Muscle of leg (tissue), 11 donors: ENCODE measurements around the gene B4GALT6. TPM values are rescaled to one million over a fixed set of nuclear protein-coding genes. Genes with fewer than 3 reads are reported as not detected.
A peak's percentile ranks its signal among the peaks of the same experiment; 100 is the strongest.

Experiments
- DNase-seq: peaks from one replicate; pipeline ENCODE4 v3.0.0; 2013
- H3K27ac ChIP-seq: one replicate; pipeline ENCODE4 v1.5.1; 2013; ENCODE audit warnings: mild to moderate bottlenecking, low read length, control low read depth
- H3K27me3 ChIP-seq: one replicate; pipeline ENCODE4 v1.6.1; 2013; ENCODE audit warnings: low read length; ENCODE audit not compliant: control insufficient read depth, insufficient read depth
- H3K36me3 ChIP-seq: one replicate; pipeline ENCODE4 v1.6.1; 2013; ENCODE audit warnings: low read length; ENCODE audit not compliant: control insufficient read depth, insufficient read depth
- H3K4me1 ChIP-seq: one replicate; pipeline ENCODE4 v1.6.1; 2013; ENCODE audit warnings: low read length; ENCODE audit not compliant: control insufficient read depth, insufficient read depth
- H3K4me3 ChIP-seq: one replicate; pipeline ENCODE4 v1.5.1; 2013; ENCODE audit warnings: low read length, control low read depth
- H3K9me3 ChIP-seq: replicated peaks from 2 replicates; pipeline ENCODE4 v1.6.1; 2013; ENCODE audit warnings: low read depth, low read length; ENCODE audit not compliant: control insufficient read depth
- WGBS: methylation state at CpG from one replicate; pipeline ENCODE4 v1.1.5; 2013; ENCODE audit warnings: missing lambda C conversion rate; ENCODE audit not compliant: insufficient coverage; 5-methylcytosine and 5-hydroxymethylcytosine counted together
- polyA plus RNA-seq, 8 donors: library from polyadenylated mRNA; unstranded; fragments of 120-200 nt; gene quantifications; one replicate each; pipeline versions ENCODE4 v1.2.1 to v1.2.3, GENCODE V29; 2013; ENCODE audit warnings: inconsistent platforms in 1 of 8, low replicate concordance in 1 of 8; ENCODE audit not compliant: insufficient read length in 8 of 8, insufficient read depth in 1 of 8
- total RNA-seq: library from RNA; stranded (reverse); fragments of 120-200 nt; gene quantifications from one replicate; pipeline ENCODE4 v1.2.4, GENCODE V29; 2013

B4GALT6 gene
- total and polyA plus RNA-seq, 9 donors = 3.9 to 13.0 (median 11.7) TPM

DNA sequence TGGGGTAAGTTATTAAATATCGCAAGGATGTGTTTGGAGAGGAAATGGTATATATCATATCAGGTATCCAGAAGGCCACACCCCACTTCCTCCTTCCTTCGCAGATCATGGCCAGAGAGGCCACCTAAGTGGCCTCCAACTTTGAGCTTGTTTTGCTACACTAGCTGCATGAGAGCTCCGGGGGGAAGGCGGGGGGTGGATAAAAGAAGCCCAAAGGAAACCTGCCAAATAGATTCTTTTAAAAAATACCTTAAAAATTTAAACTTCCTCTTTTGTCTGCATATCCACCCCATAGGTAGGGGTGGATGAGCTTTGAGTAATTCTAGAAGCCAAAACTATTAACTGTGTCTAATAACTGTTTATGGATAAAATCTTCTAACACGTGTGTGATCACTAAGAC lies 98.4 kb downstream of the B4GALT6 start:
- no peak for DNase-seq
- WGBS = no CpG with 5 or more reads among the region's 5 CpGs
- Histone ChIP-seq H3K4me1 (no peaks in the 10 kb centered on the region), H3K27ac (no peak overlapping the region), H3K9me3 (no peaks in the 10 kb centered on the region), H3K4me3 (no peak overlapping the region), H3K36me3 (no peaks in the 10 kb centered on the region), H3K27me3 (no peaks in the 10 kb centered on the region)

DNA sequence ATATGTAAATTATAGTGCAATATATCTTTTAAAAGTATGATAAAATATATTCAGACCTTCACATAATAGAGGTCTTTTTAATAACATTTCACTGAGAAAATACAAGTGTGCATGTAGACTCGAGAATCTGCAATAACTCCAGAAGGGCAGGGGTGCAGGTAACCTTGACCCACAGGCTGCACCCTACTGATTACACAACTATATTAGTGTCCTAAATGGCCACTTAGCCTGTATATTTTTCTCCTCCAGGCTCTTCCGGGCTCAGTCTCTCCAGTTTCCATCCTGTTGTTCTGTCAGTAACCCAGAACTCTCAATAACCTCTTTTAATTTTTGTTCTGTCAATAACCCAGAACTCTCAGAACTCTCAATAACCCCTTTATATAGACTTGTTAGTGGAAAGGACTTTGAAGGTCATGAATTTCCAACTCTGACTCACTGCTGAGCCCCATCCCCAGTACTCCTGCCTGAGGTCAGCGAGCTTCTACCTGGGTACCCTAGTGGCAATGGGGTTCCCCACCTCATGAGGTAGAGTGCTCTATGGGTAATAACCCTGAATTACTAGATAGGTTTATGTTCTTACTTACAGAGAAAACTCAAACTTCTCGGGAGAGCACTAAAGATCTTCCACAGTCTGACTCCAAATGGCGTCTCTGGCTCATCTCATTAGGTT lies 101.1 kb downstream of the B4GALT6 start:
- Histone ChIP-seq H3K4me1 (no peaks in the 10 kb centered on the region), H3K4me3 (no peak overlapping the region), H3K9me3 (no peaks in the 10 kb centered on the region), H3K27ac (no peak overlapping the region), H3K27me3 (no peaks in the 10 kb centered on the region), H3K36me3 (no peaks in the 10 kb centered on the region)
- no peak for DNase-seq
- 75% methylated on average over 4 of the region's 5 CpGs for WGBS

DNA sequence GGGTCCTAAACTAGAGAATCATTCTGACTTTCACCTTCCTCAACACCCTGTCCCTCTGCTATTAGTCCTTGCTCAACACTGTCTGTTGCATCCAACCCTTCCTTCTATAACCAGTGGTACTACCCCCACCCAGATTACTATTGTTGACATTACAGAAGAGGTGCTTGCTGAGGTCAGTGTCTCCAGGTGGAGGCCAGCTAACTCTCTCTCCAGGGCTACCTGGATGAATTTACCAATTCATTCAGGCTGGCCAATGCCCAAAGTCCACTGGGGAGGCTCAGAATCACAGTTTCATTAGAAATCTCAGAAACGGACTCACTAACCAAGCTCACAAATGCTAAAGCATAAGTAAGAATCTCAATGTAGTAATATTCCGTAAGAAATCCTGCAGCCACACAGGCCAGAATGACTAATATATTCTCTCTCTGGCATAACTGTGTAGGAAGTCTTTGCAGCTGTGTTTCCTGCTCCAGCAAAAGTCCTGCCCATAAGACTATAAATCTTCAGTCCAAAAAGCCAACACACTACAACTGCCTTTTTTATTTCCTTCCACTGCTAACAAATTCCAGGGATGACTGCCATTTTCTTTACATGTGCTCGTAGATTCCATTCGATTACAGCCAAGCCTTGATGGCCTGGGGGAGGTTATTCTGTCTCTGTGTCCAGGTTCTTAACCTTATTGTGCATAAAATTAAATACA lies 102.7 kb downstream of the B4GALT6 start:
- WGBS = no CpG with 5 or more reads among the region's 4 CpGs
- peak; percentile 84 for DNase-seq
- no peak overlapping the region for H3K4me3 ChIP-seq
- no peaks in the 10 kb centered on the region for H3K9me3 ChIP-seq
- H3K27me3 ChIP-seq = no peaks in the 10 kb centered on the region
- H3K27ac ChIP-seq = no peak overlapping the region
- no peaks in the 10 kb centered on the region for H3K4me1 ChIP-seq
- H3K36me3 ChIP-seq = no peaks in the 10 kb centered on the region

DNA sequence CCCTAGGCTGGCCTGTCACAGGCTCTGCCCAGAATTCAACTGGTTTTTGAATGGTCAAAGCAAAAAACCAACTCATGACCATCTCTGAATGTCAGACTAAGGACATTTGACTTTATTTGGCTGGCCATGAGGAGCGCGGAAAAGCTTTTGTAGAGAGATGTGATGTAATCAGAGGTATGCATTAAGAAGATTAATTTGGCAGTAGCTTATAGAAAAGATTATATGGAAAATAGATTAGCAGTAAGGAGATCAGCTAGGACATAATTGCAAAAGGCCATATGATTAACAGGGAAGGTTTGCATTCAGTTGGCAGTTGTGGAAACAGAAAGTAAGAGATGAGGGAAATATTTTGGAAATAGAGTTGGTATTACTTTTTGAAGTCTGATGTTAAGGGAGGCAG lies 105.0 kb downstream of the B4GALT6 start:
- no peaks in the 10 kb centered on the region for H3K9me3 ChIP-seq
- no peaks in the 10 kb centered on the region for H3K36me3 ChIP-seq
- no peak overlapping the region for H3K27ac ChIP-seq
- no peaks in the 10 kb centered on the region for H3K4me1 ChIP-seq
- 94% methylated on average over 2 of the region's 2 CpGs for WGBS
- H3K4me3 ChIP-seq = no peak overlapping the region
- H3K27me3 ChIP-seq = no peaks in the 10 kb centered on the region
- DNase-seq = no peak

DNA sequence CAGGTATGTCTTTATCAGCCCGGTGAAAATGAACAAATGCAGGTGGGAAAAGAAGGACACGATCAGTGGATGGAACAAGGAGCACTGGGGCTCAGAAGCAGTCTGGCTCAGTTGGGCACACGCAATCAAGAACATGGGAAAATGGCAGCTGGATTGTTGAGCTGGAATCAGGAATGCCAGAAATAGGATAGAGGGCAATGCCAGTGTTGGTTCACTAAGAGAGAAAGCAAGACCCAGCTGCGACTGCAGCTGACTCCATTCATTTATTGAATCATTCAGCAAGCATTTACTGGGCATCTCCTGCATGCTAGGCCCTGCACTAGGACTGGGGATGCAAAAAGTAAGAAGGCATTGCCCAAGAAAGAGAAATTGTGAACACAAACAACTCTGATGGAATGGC lies 106.3 kb downstream of the B4GALT6 start:
- Histone ChIP-seq H3K27me3 (no peaks in the 10 kb centered on the region), H3K4me1 (no peaks in the 10 kb centered on the region), H3K4me3 (no peak overlapping the region), H3K36me3 (no peaks in the 10 kb centered on the region), H3K27ac (no peak overlapping the region), H3K9me3 (no peaks in the 10 kb centered on the region)
- WGBS = 89% methylated on average over 3 of the region's 4 CpGs
- DNase-seq = no peak

DNA sequence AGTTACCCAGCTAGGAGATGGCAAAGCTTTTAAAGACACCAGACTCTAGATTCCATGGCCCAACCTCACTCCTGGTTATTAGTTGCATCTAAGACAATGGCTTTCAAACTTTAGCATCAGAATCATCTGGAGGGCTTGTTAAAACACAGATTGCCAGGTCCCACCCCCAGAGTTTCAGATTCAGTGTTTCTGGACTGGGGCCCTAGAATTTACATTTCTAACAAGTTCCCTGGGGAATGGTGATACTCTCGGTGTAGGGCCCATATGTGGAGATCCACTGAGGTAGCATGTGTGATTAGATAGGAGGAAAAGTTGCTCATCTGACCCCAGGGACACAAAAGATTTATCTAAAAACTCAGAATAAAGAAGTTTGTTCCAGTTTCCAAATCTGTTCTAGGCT lies 107.2 kb downstream of the B4GALT6 start:
- Histone ChIP-seq H3K4me1 (no peaks in the 10 kb centered on the region), H3K9me3 (no peaks in the 10 kb centered on the region), H3K27ac (no peak overlapping the region), H3K4me3 (no peak overlapping the region), H3K36me3 (no peaks in the 10 kb centered on the region), H3K27me3 (no peaks in the 10 kb centered on the region)
- WGBS = no CpG with 5 or more reads among the region's 1 CpG
- no peak for DNase-seq

DNA sequence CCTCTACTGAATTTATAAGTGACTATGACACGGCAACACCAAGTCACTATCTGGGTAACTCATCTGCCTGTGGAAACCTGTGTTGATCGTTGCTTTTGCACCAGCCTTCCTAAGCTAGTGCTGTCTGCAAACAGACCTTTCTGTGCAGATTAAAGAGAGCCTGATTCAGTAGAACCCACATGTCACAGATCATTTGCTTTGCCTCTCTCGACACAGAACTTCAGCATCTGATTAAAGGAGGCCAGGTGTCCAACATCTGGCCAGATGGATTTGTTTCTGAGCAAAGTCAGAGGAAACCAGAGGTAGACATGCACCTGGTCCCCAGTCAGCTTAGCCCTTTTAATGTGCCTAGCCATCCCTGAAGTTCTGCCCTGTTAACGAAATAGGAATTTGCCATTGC lies 107.7 kb downstream of the B4GALT6 start:
- Histone ChIP-seq H3K36me3 (no peaks in the 10 kb centered on the region), H3K4me1 (no peaks in the 10 kb centered on the region), H3K4me3 (no peak overlapping the region), H3K27me3 (no peaks in the 10 kb centered on the region), H3K27ac (no peak overlapping the region), H3K9me3 (no peaks in the 10 kb centered on the region)
- 15% methylated on average over 4 of the region's 4 CpGs for WGBS
- DNase-seq = no peak

DNA sequence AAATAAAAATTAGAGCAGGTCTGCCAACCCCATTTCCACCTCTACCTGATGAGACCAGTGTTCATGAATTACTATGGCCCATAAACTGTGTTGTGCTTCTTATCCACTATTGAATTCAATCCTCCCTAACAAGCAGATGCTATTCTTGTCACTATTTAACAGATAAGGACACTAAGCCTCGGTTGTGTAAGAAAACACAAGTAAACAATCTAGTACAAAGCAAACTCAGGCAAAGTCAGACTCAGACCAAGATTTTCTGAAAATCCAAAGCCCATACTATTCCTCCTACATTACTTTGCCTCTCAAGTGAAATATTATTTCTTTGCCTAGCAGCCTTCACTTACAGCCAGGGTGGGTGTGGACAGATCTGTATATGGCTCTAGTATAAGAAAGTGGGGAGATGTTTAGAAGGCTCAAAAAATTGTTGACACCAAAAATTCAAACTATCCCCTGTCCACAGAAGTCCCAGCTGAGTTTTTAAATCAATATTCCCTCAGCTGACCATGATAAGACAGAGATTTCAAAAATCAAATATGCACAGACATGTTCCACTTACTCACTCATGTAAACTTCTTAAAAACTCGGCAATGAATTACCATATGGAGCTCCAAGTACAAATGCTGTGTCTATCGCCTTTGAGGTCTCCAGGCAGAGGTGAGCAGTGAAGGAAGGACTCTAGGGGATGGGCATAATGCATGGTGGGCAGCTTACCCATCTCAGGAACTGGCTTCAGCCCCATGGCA lies 108.7 kb downstream of the B4GALT6 start:
- H3K4me3 ChIP-seq = no peak overlapping the region
- H3K27ac ChIP-seq = no peak overlapping the region
- H3K27me3 ChIP-seq = no peaks in the 10 kb centered on the region
- no peaks in the 10 kb centered on the region for H3K9me3 ChIP-seq
- H3K36me3 ChIP-seq = no peaks in the 10 kb centered on the region
- 60% methylated on average over 1 of the region's 3 CpGs for WGBS
- H3K4me1 ChIP-seq = no peaks in the 10 kb centered on the region
- DNase-seq = no peak

DNA sequence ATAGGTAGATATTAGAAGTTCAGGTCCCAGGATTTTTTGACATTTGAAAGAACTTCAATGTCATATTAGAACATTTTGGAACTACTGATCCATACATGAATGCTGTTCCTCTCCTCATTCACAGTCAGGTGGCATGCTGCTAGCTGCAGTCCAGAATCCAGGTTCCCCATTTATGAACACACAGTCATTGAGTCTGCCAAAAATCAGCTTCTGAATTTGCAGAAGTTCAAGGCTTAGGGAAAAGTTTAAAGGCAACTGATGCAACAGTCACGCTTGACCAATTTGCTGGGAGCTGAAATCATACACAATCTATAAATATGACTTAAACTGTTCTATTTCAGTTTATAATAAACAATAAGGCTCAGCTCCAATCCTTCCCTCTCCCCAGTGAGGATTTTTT lies 110.0 kb downstream of the B4GALT6 start:
- Histone ChIP-seq H3K27me3 (no peaks in the 10 kb centered on the region), H3K4me1 (no peaks in the 10 kb centered on the region), H3K4me3 (no peak overlapping the region), H3K27ac (no peak overlapping the region), H3K9me3 (no peaks in the 10 kb centered on the region), H3K36me3 (no peaks in the 10 kb centered on the region)
- DNase-seq = no peak
- no CpG with 5 or more reads among the region's 1 CpG for WGBS
